WERI-Rb-1 (cell line): ENCODE data around the gene SLC25A44.

ENCODE experiments used
- DNase-seq: peaks from one replicate; pipeline ENCODE4 v3.0.0-alpha.2; 2020
- H3K27ac ChIP-seq: fragments of 250-450 bp; sonication (Bioruptor Pico); 2 replicates; pipeline ENCODE4 v1.5.1; 2020; ENCODE audit warnings: mild to moderate bottlenecking, moderate library complexity
- H3K27me3 ChIP-seq: fragments of 250-450 bp; sonication (Bioruptor Pico); 2 replicates; pipeline ENCODE4 v1.5.1; 2021; ENCODE audit warnings: mild to moderate bottlenecking, low read depth, moderate library complexity; ENCODE audit not compliant: insufficient read depth, severe bottlenecking
- H3K36me3 ChIP-seq: fragments of 250-450 bp; sonication (Bioruptor Pico); 2 replicates; pipeline ENCODE4 v1.5.1; 2020; ENCODE audit warnings: mild to moderate bottlenecking, moderate library complexity
- H3K4me3 ChIP-seq: 2 replicates; pipeline ENCODE4 v1.5.1; 2011; ENCODE audit warnings: low read depth, mild to moderate bottlenecking, control low read depth, low read length
- H3K9me3 ChIP-seq: fragments of 250-450 bp; sonication (Bioruptor Pico); 2 replicates; pipeline ENCODE4 v1.5.1; 2021; ENCODE audit warnings: mild to moderate bottlenecking, moderate library complexity; ENCODE audit not compliant: severe bottlenecking
- CTCF ChIP-seq: IDR thresholded peaks from 2 replicates; pipeline ENCODE4 v1.5.1; 2011; ENCODE audit warnings: low read depth, mild to moderate bottlenecking, control low read depth, inconsistent platforms, low read length

SLC25A44 gene

GRCh38 chr1:156251527-156251926 lies 57.6 kb downstream of the SLC25A44 start:
- no peak overlapping the region for H3K27ac ChIP-seq
- DNase-seq: no peak
- H3K4me3 ChIP-seq: no peak overlapping the region
- no peak for TF ChIP-seq CTCF
- peaks cover 75% of the 10 kb centered on the region for H3K36me3 ChIP-seq
- no peaks in the 10 kb centered on the region for H3K27me3 ChIP-seq
- H3K9me3 ChIP-seq: no peaks in the 10 kb centered on the region

- DNase-seq: no peak
- Histone ChIP-seq H3K27me3 (no peaks in the 10 kb centered on the region), H3K9me3 (no peaks in the 10 kb centered on the region), H3K36me3 (peaks cover 96% of the 10 kb centered on the region), H3K27ac (no peak overlapping the region), H3K4me3 (no peak overlapping the region)
- TF ChIP-seq CTCF: no peak
Measured at GRCh38 chr1:156253634-156254033, 59.7 kb downstream of the SLC25A44 start.

- Histone ChIP-seq H3K4me3 (no peak overlapping the region), H3K27me3 (no peaks in the 10 kb centered on the region), H3K9me3 (no peaks in the 10 kb centered on the region), H3K27ac (no peak overlapping the region), H3K36me3 (peaks cover 100% of the 10 kb centered on the region)
- no peak for TF ChIP-seq CTCF
- no peak for DNase-seq
Measured at GRCh38 chr1:156257711-156258110, 63.8 kb downstream of the SLC25A44 start.

- H3K36me3 ChIP-seq: peaks cover 100% of the 10 kb centered on the region
- no peaks in the 10 kb centered on the region for H3K27me3 ChIP-seq
- H3K9me3 ChIP-seq: no peaks in the 10 kb centered on the region
- no peak overlapping the region for H3K27ac ChIP-seq
- H3K4me3 ChIP-seq: no peak overlapping the region
- TF ChIP-seq CTCF: no peak
- no peak for DNase-seq
Measured at GRCh38 chr1:156258859-156259258, 65.0 kb downstream of the SLC25A44 start.

GRCh38 chr1:156259805-156260204 lies 65.9 kb downstream of the SLC25A44 start:
- no peak overlapping the region for H3K4me3 ChIP-seq
- TF ChIP-seq CTCF: peak; percentile 60
- peak; percentile 66 for DNase-seq
- H3K27me3 ChIP-seq: no peaks in the 10 kb centered on the region
- no peaks in the 10 kb centered on the region for H3K9me3 ChIP-seq
- H3K36me3 ChIP-seq: peaks cover 99% of the 10 kb centered on the region
- H3K27ac ChIP-seq: no peak overlapping the region

- peaks cover 99% of the 10 kb centered on the region for H3K36me3 ChIP-seq
- no peaks in the 10 kb centered on the region for H3K27me3 ChIP-seq
- no peaks in the 10 kb centered on the region for H3K9me3 ChIP-seq
- no peak overlapping the region for H3K4me3 ChIP-seq
- TF ChIP-seq CTCF: no peak
- no peak overlapping the region for H3K27ac ChIP-seq
- no peak for DNase-seq
Measured at GRCh38 chr1:156260896-156261295, 67.0 kb downstream of the SLC25A44 start.
